BJ (cell line): ENCODE measurements around the gene DCUN1D4. TPM values are rescaled to one million over a fixed set of nuclear protein-coding genes. Genes with fewer than 3 reads are reported as not detected.

Experiments used
- CTCF ChIA-PET: fragments of 350-600 bp; formaldehyde crosslinking; extraction: SDS; loops from one replicate; lab custom pipeline; 2021; ENCODE audit warnings: antibody characterized with exemption, inconsistent platforms; lab: Yijun Ruan, JAX
- POLR2A ChIA-PET: fragments of 300-600 bp; sonication (Branson Sonifier 250); formaldehyde crosslinking; extraction: SDS; loops from one replicate; lab custom pipeline; 2021; ENCODE audit warnings: antibody characterized with exemption; lab: Charles Lee
- DNase-seq: peaks from one replicate; pipeline ENCODE4 v3.0.0-alpha.2; 2011; ENCODE audit warnings: low read depth
- H3K27me3 ChIP-seq: 2 replicates; pipeline ENCODE4 v1.6.0; 2011; ENCODE audit warnings: low read length; ENCODE audit not compliant: control insufficient read depth, insufficient read depth
- H3K36me3 ChIP-seq: 2 replicates; pipeline ENCODE4 v1.5.1; 2011; ENCODE audit warnings: low read length; ENCODE audit not compliant: control insufficient read depth, insufficient read depth
- H3K4me3 ChIP-seq: 2 replicates; pipeline ENCODE4 v1.5.1; 2011; ENCODE audit warnings: low read depth, mild to moderate bottlenecking, control low read depth, low read length
- polyA plus RNA-seq: library from polyadenylated mRNA; depleted of rRNA; stranded (reverse); fragments of >200 nt; gene quantifications from 2 replicates; pipeline ENCODE4 v1.2.3, GENCODE V29; 2011
- TF ChIP-seq, protein P1 (sequence below): IDR thresholded peaks from 2 replicates; pipeline ENCODE4 v1.5.1; 2011; ENCODE audit warnings: low read depth, mild to moderate bottlenecking, control low read depth, inconsistent platforms, low read length, moderate library complexity; ENCODE audit not compliant: insufficient read depth

The DCUN1D4 gene
- polyA plus RNA-seq, 1 experiment, result 50.7 TPM

DNA sequence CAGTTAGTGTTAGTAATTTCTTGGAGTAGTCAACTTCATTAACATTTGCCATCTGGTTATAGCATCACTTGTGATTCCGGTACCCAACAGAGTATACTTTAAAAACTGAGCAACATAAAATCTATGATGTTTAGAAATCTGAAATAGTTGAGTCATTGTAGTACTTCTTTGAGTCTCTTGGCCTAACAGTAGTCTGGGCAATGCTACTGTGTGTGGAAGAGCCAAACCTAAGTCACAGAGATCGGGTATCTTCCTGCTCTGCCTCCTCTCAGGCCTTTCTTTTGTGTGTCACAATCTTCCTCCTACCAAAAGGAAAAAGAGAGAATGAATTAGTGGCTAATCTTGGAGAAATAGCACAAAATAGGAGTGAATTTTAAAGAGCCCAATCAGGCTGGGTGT lies 25.5 kb downstream of the DCUN1D4 start:
- TF ChIP-seq, protein P1, sequence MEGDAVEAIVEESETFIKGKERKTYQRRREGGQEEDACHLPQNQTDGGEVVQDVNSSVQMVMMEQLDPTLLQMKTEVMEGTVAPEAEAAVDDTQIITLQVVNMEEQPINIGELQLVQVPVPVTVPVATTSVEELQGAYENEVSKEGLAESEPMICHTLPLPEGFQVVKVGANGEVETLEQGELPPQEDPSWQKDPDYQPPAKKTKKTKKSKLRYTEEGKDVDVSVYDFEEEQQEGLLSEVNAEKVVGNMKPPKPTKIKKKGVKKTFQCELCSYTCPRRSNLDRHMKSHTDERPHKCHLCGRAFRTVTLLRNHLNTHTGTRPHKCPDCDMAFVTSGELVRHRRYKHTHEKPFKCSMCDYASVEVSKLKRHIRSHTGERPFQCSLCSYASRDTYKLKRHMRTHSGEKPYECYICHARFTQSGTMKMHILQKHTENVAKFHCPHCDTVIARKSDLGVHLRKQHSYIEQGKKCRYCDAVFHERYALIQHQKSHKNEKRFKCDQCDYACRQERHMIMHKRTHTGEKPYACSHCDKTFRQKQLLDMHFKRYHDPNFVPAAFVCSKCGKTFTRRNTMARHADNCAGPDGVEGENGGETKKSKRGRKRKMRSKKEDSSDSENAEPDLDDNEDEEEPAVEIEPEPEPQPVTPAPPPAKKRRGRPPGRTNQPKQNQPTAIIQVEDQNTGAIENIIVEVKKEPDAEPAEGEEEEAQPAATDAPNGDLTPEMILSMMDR, result no peak
- H3K36me3 ChIP-seq, result peaks cover 33% of the 10 kb centered on the region
- H3K27me3 ChIP-seq, result no peaks in the 10 kb centered on the region
- ChIA-PET CTCF (interaction anchor here (2.5 kb wide), 1 partner anchor 17 kb away, joined by 7 read pairs; no protein-coding TSS in a partner anchor), POLR2A (no interaction called here)
- DNase-seq, result no peak
- H3K4me3 ChIP-seq, result no peak overlapping the region

DNA sequence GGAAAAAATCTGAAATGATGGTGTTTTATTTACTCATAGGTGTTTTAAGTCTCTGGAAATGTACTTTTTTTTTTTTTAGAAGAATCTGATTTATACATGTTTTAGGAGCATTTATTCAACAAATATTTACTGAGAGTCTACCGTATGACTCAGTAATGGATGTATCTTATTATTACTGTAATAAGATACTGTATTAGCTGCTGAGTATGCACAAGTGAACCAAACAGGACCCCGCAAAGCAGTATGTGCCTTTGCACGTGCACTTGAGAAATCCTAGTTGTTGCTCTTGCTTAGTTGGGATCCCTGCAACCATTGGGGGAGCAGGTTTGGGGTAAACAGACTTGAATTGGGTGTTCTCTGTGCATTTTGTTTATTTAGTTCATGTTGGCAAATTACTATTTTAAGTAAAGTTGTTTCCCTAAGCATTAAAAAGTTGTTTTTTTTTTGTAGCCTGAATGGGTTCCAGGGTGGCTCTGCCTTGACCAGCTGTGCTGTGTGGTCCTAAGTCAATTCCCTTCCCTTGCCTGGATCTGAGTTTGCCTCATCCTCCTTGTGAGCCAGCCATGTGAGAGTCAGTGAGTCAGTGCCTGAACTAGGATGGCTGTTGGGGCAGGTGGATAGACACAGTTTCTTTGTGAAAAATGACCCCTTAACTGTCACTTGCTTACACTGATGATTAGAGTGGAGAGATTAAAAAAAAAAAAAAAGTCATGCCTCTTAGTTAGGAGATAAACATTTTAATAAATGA lies 27.7 kb downstream of the DCUN1D4 start:
- POLR2A ChIA-PET, result no interaction called here
- CTCF ChIA-PET, result interaction anchor here (1.0 to 2.5 kb wide), 3 partner anchors 9 to 17 kb away, joined by 3 to 7 read pairs (median 3); no protein-coding TSS in a partner anchor

DNA sequence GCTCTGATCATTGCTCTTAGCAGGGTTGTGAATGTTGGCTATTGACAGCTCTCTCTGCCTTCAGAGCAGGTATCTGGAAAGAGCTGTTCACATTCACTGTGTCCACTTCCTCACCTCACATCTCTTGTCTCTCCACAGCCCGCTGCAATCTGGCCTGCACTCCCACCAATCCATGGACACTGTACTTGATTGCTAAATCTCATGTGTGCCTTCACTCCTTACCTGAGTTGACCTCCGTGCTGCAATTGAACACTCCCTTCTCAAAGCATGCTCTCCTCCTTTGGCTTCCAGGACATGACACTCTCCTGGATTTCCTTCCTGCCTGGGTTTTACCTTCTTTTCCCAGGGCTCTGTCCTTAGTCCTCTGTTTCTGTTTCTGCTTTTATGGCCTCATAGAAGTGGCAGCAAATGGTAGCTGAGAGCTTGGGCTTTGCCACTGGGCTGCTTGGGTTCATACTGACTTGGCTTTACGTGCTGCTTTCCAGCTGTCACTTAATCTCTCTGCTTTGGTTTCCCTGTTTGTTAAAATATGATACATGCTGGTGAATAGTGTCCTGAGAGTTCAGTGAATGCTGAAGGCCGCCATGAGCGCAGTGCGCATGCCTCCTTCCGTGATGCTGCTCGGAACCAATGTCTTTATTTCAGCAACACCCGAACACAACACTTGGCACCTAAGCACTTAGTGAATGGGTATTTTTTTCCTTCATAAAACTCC lies 29.5 kb downstream of the DCUN1D4 start:
- no peak for DNase-seq
- ChIA-PET POLR2A (no interaction called here), CTCF (interaction anchor here (2.0 kb wide), 1 partner anchor 23 kb away, joined by 4 read pairs; no protein-coding TSS in a partner anchor)
- H3K36me3 ChIP-seq, result peaks cover 18% of the 10 kb centered on the region
- H3K27me3 ChIP-seq, result no peaks in the 10 kb centered on the region
- no peak overlapping the region for H3K4me3 ChIP-seq
- TF ChIP-seq, protein P1, result no peak

More for the DNA sequence above, 27.7 kb downstream of the DCUN1D4 start:
- Histone ChIP-seq H3K27me3 (no peaks in the 10 kb centered on the region), H3K36me3 (peaks cover 28% of the 10 kb centered on the region), H3K4me3 (no peak overlapping the region)
- TF ChIP-seq, protein P1, result no peak
- no peak for DNase-seq

DNA sequence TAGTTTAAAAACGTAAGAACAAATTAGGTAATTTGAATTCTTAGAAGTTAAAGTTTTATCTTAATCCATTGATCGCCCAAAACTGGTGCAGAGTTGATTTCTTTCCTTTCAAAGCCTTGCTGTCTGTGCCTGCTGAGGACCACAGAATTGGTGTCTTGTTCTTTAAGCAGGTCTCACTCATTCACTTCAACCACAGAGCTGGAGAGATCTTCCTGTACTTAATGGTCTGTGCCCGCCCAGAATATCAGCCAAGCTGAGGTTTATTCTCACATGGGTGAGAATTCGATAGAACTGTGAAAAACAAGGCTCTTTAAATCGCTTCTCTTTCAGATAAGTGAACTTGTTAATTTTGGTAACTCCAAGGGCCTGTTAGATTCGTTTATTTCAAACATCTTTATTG lies 31.6 kb downstream of the DCUN1D4 start:
- CTCF ChIA-PET, result no interaction called here

More for the DNA sequence above, 31.6 kb downstream of the DCUN1D4 start:
- POLR2A ChIA-PET, result no interaction called here
- DNase-seq, result no peak
- peaks cover 10% of the 10 kb centered on the region for H3K36me3 ChIP-seq
- H3K4me3 ChIP-seq, result no peak overlapping the region
- TF ChIP-seq, protein P1, result no peak
- no peaks in the 10 kb centered on the region for H3K27me3 ChIP-seq
